Mesendoderm (in vitro differentiated cells): ENCODE results near the gene SGPP2.

Experiments used
- DNase-seq: peaks from one replicate; pipeline ENCODE4 v3.0.0; 2013
- H2AK5ac ChIP-seq: 2 replicates; pipeline ENCODE4 v1.6.1; 2013; ENCODE audit warnings: low read length, inconsistent platforms
- H2BK120ac ChIP-seq: 2 replicates; pipeline ENCODE4 v1.6.1; 2013; ENCODE audit warnings: low read depth, mild to moderate bottlenecking, low read length, moderate library complexity, mixed read lengths
- H2BK15ac ChIP-seq: replicated peaks from 2 replicates; pipeline ENCODE4 v1.6.1; 2013; ENCODE audit warnings: low read depth, mild to moderate bottlenecking, moderate library complexity
- H2BK5ac ChIP-seq: 2 replicates; pipeline ENCODE4 v1.6.1; 2013; ENCODE audit warnings: low read length, inconsistent platforms
- H3K18ac ChIP-seq: 2 replicates; pipeline ENCODE4 v1.6.1; 2013; ENCODE audit warnings: mild to moderate bottlenecking, low read length, mixed read lengths
- H3K23ac ChIP-seq: one replicate; pipeline ENCODE4 v1.6.1; 2013; ENCODE audit warnings: low read length
- H3K27ac ChIP-seq: 2 replicates; pipeline ENCODE4 v1.5.1; 2013; ENCODE audit warnings: low read depth, mild to moderate bottlenecking, inconsistent platforms, low read length, moderate library complexity
- H3K27me3 ChIP-seq: 2 replicates; pipeline ENCODE4 v1.6.1; 2013; ENCODE audit warnings: low read length, control low read depth, mild to moderate bottlenecking, inconsistent platforms; ENCODE audit not compliant: insufficient read depth, poor library complexity
- H3K36me3 ChIP-seq: 2 replicates; pipeline ENCODE4 v1.6.1; 2013; ENCODE audit warnings: low read length, inconsistent platforms; ENCODE audit not compliant: control insufficient read depth, insufficient read depth
- H3K4ac ChIP-seq: one replicate; pipeline ENCODE4 v1.6.1; 2013; ENCODE audit warnings: low read depth, mild to moderate bottlenecking, low read length, moderate library complexity
- H3K4me1 ChIP-seq: 2 replicates; pipeline ENCODE4 v1.6.1; 2013; ENCODE audit warnings: low read depth, low read length, inconsistent platforms; ENCODE audit not compliant: control insufficient read depth
- H3K4me2 ChIP-seq: 2 replicates; pipeline ENCODE4 v1.6.1; 2013; ENCODE audit warnings: low read length
- H3K4me3 ChIP-seq: 2 replicates; pipeline ENCODE4 v1.5.1; 2013; ENCODE audit warnings: mild to moderate bottlenecking, low read length
- H3K56ac ChIP-seq: one replicate; pipeline ENCODE4 v1.6.1; 2013; ENCODE audit warnings: low read length
- H3K79me1 ChIP-seq: 2 replicates; pipeline ENCODE4 v1.6.1; 2013; ENCODE audit warnings: low read length, inconsistent platforms
- H3K79me2 ChIP-seq: 2 replicates; pipeline ENCODE4 v1.6.1; 2013; ENCODE audit warnings: mild to moderate bottlenecking, low read length; ENCODE audit not compliant: control insufficient read depth, insufficient read depth
- H3K9ac ChIP-seq: 2 replicates; pipeline ENCODE4 v1.6.1; 2013; ENCODE audit warnings: low read length, inconsistent platforms
- H4K5ac ChIP-seq: one replicate; pipeline ENCODE4 v1.6.1; 2013; ENCODE audit warnings: low read length
- H4K8ac ChIP-seq: one replicate; pipeline ENCODE4 v1.6.1; 2013; ENCODE audit warnings: low read depth, mild to moderate bottlenecking, control low read depth, low read length, moderate library complexity
- WGBS: extraction: QIAGEN DNeasy Blood & Tissue Kit; methylation state at CpG from one replicate; pipeline ENCODE4 v1.1.7; 2013; ENCODE audit warnings: low lambda C conversion rate, missing lambda C conversion rate; ENCODE audit not compliant: insufficient coverage; ENCODE audit errors: extremely low coverage; 5-methylcytosine and 5-hydroxymethylcytosine counted together

The SGPP2 gene

DNA sequence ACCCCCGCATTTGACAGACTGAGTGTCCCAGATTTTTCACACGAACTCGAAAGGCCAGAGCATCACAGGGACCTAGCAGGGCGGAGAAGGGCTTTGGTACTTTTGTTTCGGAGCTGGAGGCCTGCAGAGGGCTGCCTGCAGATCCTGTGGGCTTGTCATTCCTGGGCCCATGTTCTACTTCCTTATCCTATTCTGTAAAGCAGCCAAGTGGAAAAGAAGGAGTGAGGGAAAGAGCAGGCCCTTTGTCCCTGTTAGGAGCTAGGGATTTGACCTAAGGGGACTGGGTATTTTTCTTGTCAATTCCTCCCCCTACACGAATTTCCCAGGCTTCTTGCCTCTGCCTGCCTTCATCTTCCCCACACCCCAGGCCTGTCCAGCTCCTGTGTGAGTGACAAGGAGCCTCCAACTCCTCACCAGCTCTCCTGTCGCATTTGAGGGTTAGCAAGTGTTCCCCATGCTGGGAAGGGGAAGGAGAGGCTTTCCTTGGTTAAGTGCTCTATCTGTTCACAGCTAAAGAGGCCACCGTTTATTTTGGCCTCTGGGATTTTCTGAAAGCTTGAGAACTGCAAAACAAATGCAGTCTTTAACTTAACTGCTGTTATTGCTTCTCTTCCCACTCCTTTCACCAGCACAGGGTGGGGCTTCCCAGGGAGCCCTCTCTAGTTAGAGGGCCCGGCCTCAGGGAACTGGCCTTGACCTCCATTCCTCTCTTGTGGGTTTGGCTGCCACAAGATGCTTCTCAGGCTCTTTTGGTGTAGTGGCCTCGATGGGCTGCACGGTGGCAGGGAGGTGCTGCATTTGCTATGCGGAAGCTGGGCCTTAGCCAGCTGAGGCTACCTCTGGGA, 61.2 kb downstream of the SGPP2 start:
- Histone ChIP-seq H3K4ac (no peak overlapping the region), H3K4me3 (no peak overlapping the region), H4K5ac (no peak overlapping the region), H2BK15ac (no peak overlapping the region), H3K23ac (no peak overlapping the region), H3K4me2 (no peak overlapping the region), H3K36me3 (no peaks in the 10 kb centered on the region), H2BK120ac (no peak overlapping the region), H2BK5ac (no peak overlapping the region), H3K27ac (no peak overlapping the region), H3K18ac (no peak overlapping the region), H3K79me1 (no peaks in the 10 kb centered on the region), H2AK5ac (no peak overlapping the region), H3K9ac (no peak overlapping the region), H3K56ac (no peak overlapping the region), H4K8ac (no peak overlapping the region), H3K79me2 (no peaks in the 10 kb centered on the region), H3K27me3 (no peaks in the 10 kb centered on the region), H3K4me1 (no peaks in the 10 kb centered on the region)
- no peak for DNase-seq
- no CpG with 5 or more reads among the region's 12 CpGs for WGBS

GRCh38 chr2:222490131-222490530, 65.8 kb downstream of the SGPP2 start:
- no peaks in the 10 kb centered on the region for H3K36me3 ChIP-seq
- DNase-seq, result no peak
- H3K4ac ChIP-seq, result no peak overlapping the region
- no peaks in the 10 kb centered on the region for H3K4me1 ChIP-seq
- H2BK5ac ChIP-seq, result no peak overlapping the region
- H2AK5ac ChIP-seq, result no peak overlapping the region
- H3K9ac ChIP-seq, result no peak overlapping the region
- no peak overlapping the region for H3K23ac ChIP-seq
- no peaks in the 10 kb centered on the region for H3K79me1 ChIP-seq
- no peaks in the 10 kb centered on the region for H3K79me2 ChIP-seq
- H2BK15ac ChIP-seq, result no peak overlapping the region
- H3K4me2 ChIP-seq, result no peak overlapping the region
- H4K8ac ChIP-seq, result no peak overlapping the region
- no peak overlapping the region for H4K5ac ChIP-seq
- no peaks in the 10 kb centered on the region for H3K27me3 ChIP-seq
- no peak overlapping the region for H3K18ac ChIP-seq
- H3K56ac ChIP-seq, result no peak overlapping the region
- no peak overlapping the region for H3K4me3 ChIP-seq
- no peak overlapping the region for H3K27ac ChIP-seq
- no peak overlapping the region for H2BK120ac ChIP-seq

DNA sequence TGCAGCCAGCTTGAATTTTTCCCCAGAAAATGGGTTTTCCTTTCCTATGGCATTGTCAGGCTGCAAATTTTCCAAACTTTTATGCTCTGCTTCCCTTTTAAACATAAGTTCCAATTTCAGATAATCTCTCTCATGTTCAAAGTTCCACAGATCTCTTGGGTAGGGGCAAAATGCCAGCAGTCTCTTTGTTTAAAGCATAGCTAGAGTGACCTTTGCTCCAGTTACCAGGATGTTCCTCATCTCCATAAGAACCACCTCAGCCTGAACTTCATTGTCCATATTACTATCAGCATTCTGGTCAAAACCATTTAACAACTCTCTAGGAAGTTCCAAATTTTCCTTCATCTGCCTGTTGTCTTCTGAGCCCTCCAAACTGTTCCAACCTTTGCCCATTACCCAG, 68.3 kb downstream of the SGPP2 start:
- H3K23ac ChIP-seq, result no peak overlapping the region
- no peak overlapping the region for H3K4ac ChIP-seq
- no peak overlapping the region for H3K56ac ChIP-seq
- H3K4me2 ChIP-seq, result no peak overlapping the region
- H4K8ac ChIP-seq, result no peak overlapping the region
- H2BK120ac ChIP-seq, result no peak overlapping the region
- H2BK5ac ChIP-seq, result no peak overlapping the region
- no peak overlapping the region for H3K4me3 ChIP-seq
- H3K79me1 ChIP-seq, result no peaks in the 10 kb centered on the region
- no peak overlapping the region for H3K18ac ChIP-seq
- H2AK5ac ChIP-seq, result no peak overlapping the region
- no peak overlapping the region for H2BK15ac ChIP-seq
- no peaks in the 10 kb centered on the region for H3K27me3 ChIP-seq
- DNase-seq, result no peak
- no peaks in the 10 kb centered on the region for H3K79me2 ChIP-seq
- H4K5ac ChIP-seq, result no peak overlapping the region
- H3K36me3 ChIP-seq, result no peaks in the 10 kb centered on the region
- no peaks in the 10 kb centered on the region for H3K4me1 ChIP-seq
- no peak overlapping the region for H3K9ac ChIP-seq
- no peak overlapping the region for H3K27ac ChIP-seq

DNA sequence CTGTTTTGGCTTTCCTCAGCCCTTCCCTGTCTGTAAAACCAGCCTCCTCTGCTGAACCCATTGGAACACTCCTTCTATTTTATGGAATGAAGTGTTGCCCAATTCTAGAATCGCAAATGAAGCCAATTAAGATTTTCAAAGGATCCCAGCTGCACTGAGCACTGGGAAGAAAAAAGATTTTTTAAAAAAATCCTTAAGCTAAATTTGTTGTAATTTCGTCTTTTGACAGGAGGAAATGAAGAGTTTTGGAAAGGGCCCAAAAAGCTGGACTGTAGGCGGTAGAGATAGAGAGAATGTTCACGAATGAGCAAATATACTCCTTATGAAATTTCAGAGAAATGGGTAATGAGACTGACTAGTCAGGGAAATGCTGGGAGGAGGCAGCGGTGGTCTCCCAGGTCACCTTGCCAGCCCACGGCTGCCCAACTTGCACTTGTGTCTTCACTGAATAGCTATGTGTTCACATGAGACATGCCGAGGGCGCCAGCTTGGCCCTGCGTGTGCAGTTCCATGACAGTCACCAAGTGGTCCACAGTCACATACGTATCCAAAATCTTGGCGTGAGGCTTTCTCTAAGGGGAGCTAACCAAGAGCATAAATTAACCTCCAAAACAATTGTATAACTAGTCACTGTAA, 69.9 kb downstream of the SGPP2 start:
- no peak for DNase-seq
- H3K4me3 ChIP-seq, result no peak overlapping the region
- no peaks in the 10 kb centered on the region for H3K79me2 ChIP-seq
- no peak overlapping the region for H3K18ac ChIP-seq
- no peaks in the 10 kb centered on the region for H3K36me3 ChIP-seq
- no peak overlapping the region for H4K5ac ChIP-seq
- no peak overlapping the region for H3K27ac ChIP-seq
- no peak overlapping the region for H2BK15ac ChIP-seq
- no peaks in the 10 kb centered on the region for H3K27me3 ChIP-seq
- no peak overlapping the region for H3K23ac ChIP-seq
- no peak overlapping the region for H3K4ac ChIP-seq
- no peak overlapping the region for H3K56ac ChIP-seq
- no peak overlapping the region for H3K9ac ChIP-seq
- H2AK5ac ChIP-seq, result no peak overlapping the region
- H3K4me2 ChIP-seq, result no peak overlapping the region
- no peak overlapping the region for H2BK120ac ChIP-seq
- H4K8ac ChIP-seq, result no peak overlapping the region
- WGBS, result no CpG with 5 or more reads among the region's 11 CpGs
- H2BK5ac ChIP-seq, result no peak overlapping the region
- H3K79me1 ChIP-seq, result no peaks in the 10 kb centered on the region
- no peaks in the 10 kb centered on the region for H3K4me1 ChIP-seq

DNA sequence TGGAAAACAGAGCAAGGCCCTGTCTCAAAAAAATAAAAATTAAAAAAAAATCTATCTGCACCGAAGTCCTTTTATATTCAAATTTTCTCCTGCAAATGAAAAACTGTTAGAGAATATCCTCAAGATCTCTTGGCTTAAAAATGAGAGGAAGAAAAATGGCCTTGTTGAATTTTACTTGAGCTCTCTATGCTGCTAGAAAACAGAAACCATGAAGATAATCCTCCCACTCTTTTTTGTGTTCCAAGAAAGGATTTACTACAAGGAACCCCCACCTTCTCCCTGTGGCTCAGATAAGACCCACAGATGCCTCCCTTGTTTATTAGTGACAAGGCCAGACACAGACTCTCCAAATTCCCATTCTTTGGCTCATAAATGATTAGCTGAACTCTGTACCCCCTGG, 71.0 kb downstream of the SGPP2 start:
- WGBS, result no CpG with 5 or more reads among the region's 1 CpG
- Histone ChIP-seq H2BK5ac (no peak overlapping the region), H3K4me3 (no peak overlapping the region), H3K9ac (no peak overlapping the region), H4K8ac (no peak overlapping the region), H3K27ac (no peak overlapping the region), H3K79me1 (no peaks in the 10 kb centered on the region), H3K4me1 (no peaks in the 10 kb centered on the region), H2BK120ac (no peak overlapping the region), H3K79me2 (no peaks in the 10 kb centered on the region), H3K23ac (no peak overlapping the region), H4K5ac (no peak overlapping the region), H3K36me3 (no peaks in the 10 kb centered on the region), H3K27me3 (no peaks in the 10 kb centered on the region), H3K18ac (no peak overlapping the region), H2AK5ac (no peak overlapping the region), H3K4ac (no peak overlapping the region), H3K4me2 (no peak overlapping the region), H2BK15ac (no peak overlapping the region), H3K56ac (no peak overlapping the region)
- no peak for DNase-seq

- no peak overlapping the region for H3K4me2 ChIP-seq
Measured at GRCh38 chr2:222499226-222499625, 74.9 kb downstream of the SGPP2 start.

More at GRCh38 chr2:222499226-222499625, 74.9 kb downstream of the SGPP2 start:
- H2BK15ac ChIP-seq, result no peak overlapping the region
- H2BK120ac ChIP-seq, result no peak overlapping the region
- H3K4ac ChIP-seq, result no peak overlapping the region
- no CpG with 5 or more reads among the region's 3 CpGs for WGBS
- H3K18ac ChIP-seq, result no peak overlapping the region
- H3K79me2 ChIP-seq, result no peaks in the 10 kb centered on the region
- no peaks in the 10 kb centered on the region for H3K4me1 ChIP-seq
- no peaks in the 10 kb centered on the region for H3K79me1 ChIP-seq
- H3K23ac ChIP-seq, result no peak overlapping the region
- no peak overlapping the region for H2BK5ac ChIP-seq
- no peak overlapping the region for H3K4me3 ChIP-seq
- no peak overlapping the region for H2AK5ac ChIP-seq
- no peaks in the 10 kb centered on the region for H3K27me3 ChIP-seq
- H4K5ac ChIP-seq, result no peak overlapping the region
- no peak overlapping the region for H4K8ac ChIP-seq
- no peaks in the 10 kb centered on the region for H3K36me3 ChIP-seq
- H3K9ac ChIP-seq, result no peak overlapping the region
- no peak overlapping the region for H3K27ac ChIP-seq
- no peak overlapping the region for H3K56ac ChIP-seq
- no peak for DNase-seq
